CD14-positive monocyte (primary cell): Measurements from ENCODE around the gene CNGA3. TPM values are rescaled to one million over a fixed set of nuclear protein-coding genes. Genes with fewer than 3 reads are reported as not detected.

Source experiments
- DNase-seq, 3 donors: peaks; one replicate each; pipeline ENCODE4 v3.0.0-alpha.2; 2011 to 2022
- H2AFZ ChIP-seq: 2 replicates; pipeline ENCODE4 v1.6.0; 2012; ENCODE audit warnings: mild to moderate bottlenecking, low read depth, low read length, inconsistent platforms; ENCODE audit not compliant: insufficient read depth, poor library complexity, severe bottlenecking
- H3K27ac ChIP-seq, 2 donors: 1 replicate in 1 of 2; 2 replicates in 1 of 2; pipeline ENCODE4 v1.5.1; 2012 to 2013; ENCODE audit warnings: low read length in 2 of 2, control low read depth in 1 of 2, inconsistent platforms in 1 of 2, low read depth in 1 of 2, mild to moderate bottlenecking in 1 of 2
- H3K27me3 ChIP-seq, 2 donors: one replicate each; pipeline versions ENCODE4 v1.6.0 to v1.6.1; 2011 to 2013; ENCODE audit warnings: low read length in 2 of 2; ENCODE audit not compliant: control insufficient read depth in 2 of 2, insufficient read depth in 2 of 2
- H3K36me3 ChIP-seq, 2 donors: replicated peaks in 1 of 2; 1 replicate in 1 of 2; 2 replicates in 1 of 2; pipeline versions ENCODE4 v1.5.1 to v1.6.1; 2012 to 2013; ENCODE audit warnings: low read length in 2 of 2, control low read depth in 1 of 2, inconsistent platforms in 1 of 2, mild to moderate bottlenecking in 1 of 2; ENCODE audit not compliant: insufficient read depth in 2 of 2, control insufficient read depth in 1 of 2
- H3K4me1 ChIP-seq, 2 donors: 1 replicate in 1 of 2; 2 replicates in 1 of 2; pipeline versions ENCODE4 v1.5.1 to v1.6.1; 2012 to 2013; ENCODE audit warnings: low read length in 2 of 2, control low read depth in 1 of 2, inconsistent platforms in 1 of 2, mild to moderate bottlenecking in 1 of 2, moderate library complexity in 1 of 2; ENCODE audit not compliant: insufficient read depth in 2 of 2, control insufficient read depth in 1 of 2
- H3K4me2 ChIP-seq: replicated peaks from 2 replicates; pipeline ENCODE3; 2012; ENCODE audit warnings: low read length, moderate library complexity, mild to moderate bottlenecking; ENCODE audit not compliant: poor library complexity, severe bottlenecking; ENCODE audit errors: extremely low read depth
- H3K4me3 ChIP-seq, 3 experiments: fragments of 200-600 bp in 1 of 3; sonication (generic) in 1 of 3; replicated peaks in 1 of 3; 1 replicate in 2 of 3; 2 replicates in 1 of 3; pipeline ENCODE4 v1.5.1; 2011 to 2013; ENCODE audit warnings: low read length in 3 of 3, mild to moderate bottlenecking in 3 of 3, control low read depth in 2 of 3, low read depth in 2 of 3, inconsistent platforms in 1 of 3, moderate library complexity in 1 of 3
- H3K79me2 ChIP-seq: 2 replicates; pipeline ENCODE4 v1.6.0; 2012; ENCODE audit warnings: mild to moderate bottlenecking, control low read depth, inconsistent platforms, low read length, moderate library complexity; ENCODE audit not compliant: insufficient read depth
- H3K9ac ChIP-seq: 2 replicates; pipeline ENCODE4 v1.6.0; 2017; ENCODE audit warnings: low read length, mild to moderate bottlenecking; ENCODE audit not compliant: insufficient read depth, poor library complexity, severe bottlenecking
- H3K9me3 ChIP-seq, 2 donors: replicated peaks in 1 of 2; 1 replicate in 1 of 2; 2 replicates in 1 of 2; pipeline versions ENCODE4 v1.5.1 to v1.6.1; 2012 to 2013; ENCODE audit warnings: low read length in 2 of 2, control low read depth in 1 of 2; ENCODE audit not compliant: control insufficient read depth in 1 of 2, insufficient read depth in 1 of 2
- H4K20me1 ChIP-seq: 2 replicates; pipeline ENCODE4 v1.6.0; 2012; ENCODE audit warnings: mild to moderate bottlenecking, low read length, control low read depth, moderate library complexity; ENCODE audit not compliant: insufficient read depth
- H3K27ac Mint-ChIP-seq, 7 donors: one replicate each; pipeline ENCODE4 v1.8.0; 2020; ENCODE audit warnings: mild to moderate bottlenecking in 7 of 7, mixed read lengths in 7 of 7, moderate library complexity in 6 of 7, inconsistent platforms in 2 of 7
- H3K27me3 Mint-ChIP-seq, 3 donors: one replicate each; pipeline ENCODE4 v1.8.0; 2021 to 2022; ENCODE audit warnings: low read depth in 3 of 3, mild to moderate bottlenecking in 3 of 3, mixed read lengths in 3 of 3, moderate library complexity in 3 of 3, inconsistent platforms in 1 of 3
- H3K36me3 Mint-ChIP-seq, 2 donors: one replicate each; pipeline ENCODE4 v1.8.0; 2020; ENCODE audit warnings: mixed read lengths in 2 of 2, inconsistent platforms in 1 of 2, mild to moderate bottlenecking in 1 of 2
- H3K4me1 Mint-ChIP-seq: one replicate; pipeline ENCODE4 v1.8.0; 2020; ENCODE audit warnings: mild to moderate bottlenecking, mixed read lengths
- H3K4me3 Mint-ChIP-seq, 2 donors: one replicate each; pipeline ENCODE4 v1.8.0; 2020; ENCODE audit warnings: mild to moderate bottlenecking in 2 of 2, mixed read lengths in 2 of 2, moderate library complexity in 1 of 2
- H3K9me3 Mint-ChIP-seq, 7 donors: one replicate each; pipeline ENCODE4 v1.8.0; 2020 to 2022; ENCODE audit warnings: mixed read lengths in 7 of 7, mild to moderate bottlenecking in 6 of 7, moderate library complexity in 6 of 7, inconsistent platforms in 2 of 7
- CTCF ChIP-seq: fragments of 200-600 bp; IDR thresholded peaks from one replicate; pipeline ENCODE4 v1.8.0; 2022; ENCODE audit warnings: antibody characterized with exemption, mild to moderate bottlenecking
- WGBS: methylation state at CpG from one replicate; pipeline ENCODE4 v1.1.5; 2013; ENCODE audit warnings: missing lambda C conversion rate; ENCODE audit not compliant: insufficient coverage; 5-methylcytosine and 5-hydroxymethylcytosine counted together
- intact Hi-C, 2 donors: fragments of 100-400 bp; cut with micrococcal nuclease; formaldehyde crosslinking; loops; one replicate each; pipeline versions ENCODE4 v1.15.0 to v1.15.1; 2023
- polyA plus RNA-seq, 3 donors: library from polyadenylated mRNA; depleted of rRNA in 1 of 3; unstranded in 2 of 3; stranded (reverse) in 1 of 3; fragments of 300-500 nt in 2 of 3; fragments of >200 nt in 1 of 3; fragmentation: Illumina TruSeq in 2 of 3; gene quantifications; 1 replicate in 2 of 3; 2 replicates in 1 of 3; pipeline ENCODE4 v1.2.3, GENCODE V29; 2012 to 2021

Gene CNGA3
- polyA plus RNA-seq, 3 donors: not detected

GRCh38 chr2:98444436-98445176 lies 98.3 kb downstream of the CNGA3 start, which contains the start of gene INPP4A:
TSS of gene INPP4A (plus strand) at chr2:98444858. CDS start at chr2:98520049, 75,191 bp downstream.
- intact Hi-C loops: loop anchor here in 1 of 2 donors (5.0 kb wide), 1 partner anchor 43 kb away; no protein-coding TSS in a partner anchor

More at GRCh38 chr2:98444436-98445176, 98.3 kb downstream of the CNGA3 start, which contains the start of gene INPP4A:
- Histone ChIP-seq H3K27me3 (no peaks in the 10 kb centered on the region), H3K79me2 (peaks cover 54% of the 10 kb centered on the region), H3K9me3 (no peaks in the 10 kb centered on the region), H3K4me3 (peak within 1 kb of the TSS; percentile 65 to 98 (median 79)), H4K20me1 (peaks cover 37% of the 10 kb centered on the region), H2AFZ (peak within 1 kb of the TSS; percentile 96), H3K4me2 (peak within 1 kb of the TSS; percentile 95), H3K27ac (peak within 1 kb of the TSS; percentile 53 to 84), H3K4me1 (peaks cover 27 to 37% of the 10 kb centered on the region in 2 donors), H3K9ac (peak within 1 kb of the TSS; percentile 90), H3K36me3 (no peaks in the 10 kb centered on the region)
- DNase-seq: peak; percentile 45 to 70 (median 64)
- H3K36me3 Mint-ChIP-seq: peaks cover 7 to 16% of the 10 kb centered on the region in 2 donors
- peak within 1 kb of the TSS; percentile 94 to 98 (median 96) for H3K27ac Mint-ChIP-seq
- H3K4me1 Mint-ChIP-seq: peaks cover 42% of the 10 kb centered on the region
- peaks cover 0 to 4% (median under 1%) of the 10 kb centered on the region in 7 donors for H3K9me3 Mint-ChIP-seq
- peak within 1 kb of the TSS; percentile 97 to 99 for H3K4me3 Mint-ChIP-seq
- TF ChIP-seq CTCF: no peak
- peaks cover 0 to 3% (median 0%) of the 10 kb centered on the region in 3 donors for H3K27me3 Mint-ChIP-seq
- under 1% methylated on average over 74 of the region's 75 CpGs for WGBS
